NCI-H748 (cell line): ENCODE data around the gene CASK.
"Not testable (repeated sequence)": the region's sequence is repeated elsewhere in the genome, so short reads cannot be mapped to it uniquely, and the experiment has no call there.

Experiments used
- DNase-seq: peaks from one replicate; lab custom pipeline; 2025; ENCODE audit not compliant: unreplicated experiment; lab: John Stamatoyannopoulos, UW

The CASK gene

GRCh38 chrX:41655631-41656030, 267.7 kb downstream of the CASK start:
- no peak for DNase-seq

- DNase-seq, result no peak
Measured at GRCh38 chrX:41655101-41655500, 268.3 kb downstream of the CASK start.

GRCh38 chrX:41653125-41653524, 270.2 kb downstream of the CASK start:
- no peak for DNase-seq

- DNase-seq, result not testable (repeated sequence)
Measured at GRCh38 chrX:41646201-41646600, 277.2 kb downstream of the CASK start.

GRCh38 chrX:41634284-41634683, 289.1 kb downstream of the CASK start:
- DNase-seq, result no peak

- no peak for DNase-seq
Measured at GRCh38 chrX:41630091-41630490, 293.3 kb downstream of the CASK start.

GRCh38 chrX:41629539-41629938, 293.8 kb downstream of the CASK start:
- no peak for DNase-seq

GRCh38 chrX:41621222-41621723, 302.1 kb downstream of the CASK start:
- DNase-seq, result no peak

- DNase-seq, result no peak
Measured at GRCh38 chrX:41619221-41619620, 304.1 kb downstream of the CASK start.

- DNase-seq, result no peak
Measured at GRCh38 chrX:41616935-41617334, 306.4 kb downstream of the CASK start.

GRCh38 chrX:41616255-41616654, 307.1 kb downstream of the CASK start:
- no peak for DNase-seq

- DNase-seq, result no peak
Measured at GRCh38 chrX:41608244-41608643, 315.1 kb downstream of the CASK start.

GRCh38 chrX:41607264-41607832, 316.0 kb downstream of the CASK start:
- no peak for DNase-seq

GRCh38 chrX:41606057-41606456, 317.3 kb downstream of the CASK start:
- not testable (repeated sequence) for DNase-seq

GRCh38 chrX:41604766-41605543, 318.4 kb downstream of the CASK start:
- no peak for DNase-seq

GRCh38 chrX:41604177-41604576, 319.2 kb downstream of the CASK start:
- no peak for DNase-seq

- no peak for DNase-seq
Measured at GRCh38 chrX:41603596-41603995, 319.8 kb downstream of the CASK start.

- DNase-seq, result no peak
Measured at GRCh38 chrX:41602816-41603345, 320.5 kb downstream of the CASK start.

- no peak for DNase-seq
Measured at GRCh38 chrX:41600291-41600690, 323.1 kb downstream of the CASK start.

- no peak for DNase-seq
Measured at GRCh38 chrX:41599507-41599906, 323.8 kb downstream of the CASK start.

- no peak for DNase-seq
Measured at GRCh38 chrX:41596596-41596995, 326.8 kb downstream of the CASK start.

GRCh38 chrX:41594634-41595033, 328.7 kb downstream of the CASK start:
- no peak for DNase-seq
